Measurements from ENCODE around the gene ERVMER34-1. TPM values are rescaled to one million over a fixed set of nuclear protein-coding genes. Genes with fewer than 3 reads are reported as not detected.
A peak's percentile ranks its signal among the peaks of the same experiment; 100 is the strongest.

The ERVMER34-1 gene
- total RNA-seq, 1 experiment from 2014 or later = 85.6 TPM

DNA sequence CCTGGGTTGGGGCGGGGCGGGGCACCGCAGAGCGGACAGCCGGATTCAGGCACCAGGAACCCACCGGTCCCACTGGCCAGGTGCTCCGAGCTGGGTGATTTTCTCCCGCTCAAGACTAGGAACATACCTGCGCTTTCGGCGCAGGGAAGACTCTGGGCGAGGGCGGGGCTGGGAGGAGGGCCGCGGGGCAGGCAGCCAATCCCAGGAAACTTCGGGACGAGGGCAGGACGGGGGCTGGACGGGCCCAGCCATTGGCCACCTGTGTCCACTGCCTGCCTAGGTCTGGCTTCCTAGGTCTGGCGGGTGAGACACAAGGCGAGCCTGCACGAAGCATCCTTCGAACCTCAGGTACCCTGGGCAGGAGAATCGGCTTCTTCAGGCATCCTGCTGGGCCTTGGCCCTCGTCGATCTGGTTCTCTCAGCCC is 274 bp upstream of the ERVMER34-1 start:
- TF ChIP-seq, protein P1, sequence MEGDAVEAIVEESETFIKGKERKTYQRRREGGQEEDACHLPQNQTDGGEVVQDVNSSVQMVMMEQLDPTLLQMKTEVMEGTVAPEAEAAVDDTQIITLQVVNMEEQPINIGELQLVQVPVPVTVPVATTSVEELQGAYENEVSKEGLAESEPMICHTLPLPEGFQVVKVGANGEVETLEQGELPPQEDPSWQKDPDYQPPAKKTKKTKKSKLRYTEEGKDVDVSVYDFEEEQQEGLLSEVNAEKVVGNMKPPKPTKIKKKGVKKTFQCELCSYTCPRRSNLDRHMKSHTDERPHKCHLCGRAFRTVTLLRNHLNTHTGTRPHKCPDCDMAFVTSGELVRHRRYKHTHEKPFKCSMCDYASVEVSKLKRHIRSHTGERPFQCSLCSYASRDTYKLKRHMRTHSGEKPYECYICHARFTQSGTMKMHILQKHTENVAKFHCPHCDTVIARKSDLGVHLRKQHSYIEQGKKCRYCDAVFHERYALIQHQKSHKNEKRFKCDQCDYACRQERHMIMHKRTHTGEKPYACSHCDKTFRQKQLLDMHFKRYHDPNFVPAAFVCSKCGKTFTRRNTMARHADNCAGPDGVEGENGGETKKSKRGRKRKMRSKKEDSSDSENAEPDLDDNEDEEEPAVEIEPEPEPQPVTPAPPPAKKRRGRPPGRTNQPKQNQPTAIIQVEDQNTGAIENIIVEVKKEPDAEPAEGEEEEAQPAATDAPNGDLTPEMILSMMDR (IDR thresholded peaks at IDR 0.05; ENCODE audit: insufficient read depth in 1 of 2, low read depth in 1 of 2, low read length in 1 of 2, severe bottlenecking in 1 of 2, unreplicated experiment in 1 of 2) = no peak
- no TSS peak for BruUV-seq (replicated peaks)
- no peaks in the 10 kb centered on the region for H3K27me3 ChIP-seq (replicated peaks; ENCODE audit: control insufficient read depth, insufficient read depth, low read length)
- Mint-ChIP-seq H3K27ac (ENCODE audit: unreplicated experiment) (peak overlapping the region; percentile 91), H3K27me3 (ENCODE audit: insufficient read depth, unreplicated experiment) (no peaks in the 10 kb centered on the region), H3K36me3 (ENCODE audit: insufficient read depth, unreplicated experiment) (peaks cover 47% of the 10 kb centered on the region), H3K9me3 (ENCODE audit: unreplicated experiment) (no peaks in the 10 kb centered on the region), H3K4me1 (ENCODE audit: low read depth, unreplicated experiment) (peaks cover 10% of the 10 kb centered on the region), H3K4me3 (ENCODE audit: unreplicated experiment) (peak overlapping the region; percentile 98)
- ChIA-PET POLR2A (interaction anchor here (0.6 to 1.1 kb wide), 7 partner anchors 29 to 1311 kb away, joined by 3 to 13 read pairs (median 6); no protein-coding TSS in a partner anchor), CTCF (interaction anchor here (0.6 to 1.0 kb wide), 4 partner anchors 15 to 1546 kb away, joined by 3 to 6 read pairs (median 4); no protein-coding TSS in a partner anchor)
- H3K4me1 ChIP-seq = peaks cover 8% of the 10 kb centered on the region; the same call in 1 of the 2 replicates
- intact Hi-C loops (cut with micrococcal nuclease; ENCODE audit: unreplicated experiment) = loop anchor here (5.0 kb wide), 2 partner anchors 111 to 231 kb away; partner anchors contain the start of gene RASL11B
- peaks cover 1% of the 10 kb centered on the region; the same call in 1 of the 2 replicates for H3K36me3 ChIP-seq (ENCODE audit: control insufficient read depth, insufficient read depth, low read length)
- DNase-seq = peak; percentile 94 to 95
- peak overlapping the region; percentile 77 for H3K4me3 ChIP-seq (ENCODE audit: low read depth, low read length)
- H3K9me3 ChIP-seq = no peaks in the 10 kb centered on the region

DNA sequence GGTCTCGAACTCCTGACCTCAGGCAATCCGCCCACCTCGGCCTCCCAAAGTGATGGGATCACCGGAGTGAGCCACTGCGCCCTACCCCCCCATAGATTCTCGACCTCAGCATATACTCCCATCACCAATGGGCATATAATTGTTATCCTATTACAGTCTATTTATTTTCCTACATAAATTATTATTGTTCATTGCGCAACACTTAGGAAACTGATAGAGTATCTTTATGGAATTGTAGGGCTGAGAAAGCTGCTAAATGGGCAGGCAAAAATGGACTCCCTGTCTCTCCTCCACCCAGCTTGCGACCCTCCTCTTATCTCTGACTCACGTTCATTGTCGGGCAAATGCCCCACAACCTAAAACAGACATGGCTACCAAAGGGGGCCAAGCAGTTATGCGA is 1.0 kb downstream of the ERVMER34-1 start:
- Mint-ChIP-seq H3K9me3 (ENCODE audit: unreplicated experiment) (no peaks in the 10 kb centered on the region), H3K4me1 (ENCODE audit: low read depth, unreplicated experiment) (peaks cover 10% of the 10 kb centered on the region), H3K27ac (ENCODE audit: unreplicated experiment) (peak overlapping the region; percentile 91), H3K4me3 (ENCODE audit: unreplicated experiment) (peak overlapping the region; percentile 98), H3K36me3 (ENCODE audit: insufficient read depth, unreplicated experiment) (peaks cover 60% of the 10 kb centered on the region), H3K27me3 (ENCODE audit: insufficient read depth, unreplicated experiment) (no peaks in the 10 kb centered on the region)
- no TSS peak for BruUV-seq (replicated peaks)
- DNase-seq = no peak
- intact Hi-C loops (cut with micrococcal nuclease; ENCODE audit: unreplicated experiment) = loop anchor here (5.0 kb wide), 2 partner anchors 112 to 232 kb away; partner anchors contain the start of gene RASL11B
- ChIA-PET CTCF (no interaction called here), POLR2A (no interaction called here)
- peak overlapping the region; percentile 77 for H3K4me3 ChIP-seq (ENCODE audit: low read depth, low read length)
- H3K9me3 ChIP-seq = no peaks in the 10 kb centered on the region
- TF ChIP-seq, protein P1 (IDR thresholded peaks at IDR 0.05; ENCODE audit: insufficient read depth in 1 of 2, low read depth in 1 of 2, low read length in 1 of 2, severe bottlenecking in 1 of 2, unreplicated experiment in 1 of 2) = no peak
- H3K36me3 ChIP-seq (ENCODE audit: control insufficient read depth, insufficient read depth, low read length) = peaks cover 5% of the 10 kb centered on the region
- H3K27me3 ChIP-seq (replicated peaks; ENCODE audit: control insufficient read depth, insufficient read depth, low read length) = no peaks in the 10 kb centered on the region
- peaks cover 10% of the 10 kb centered on the region; the same call in 1 of the 2 replicates for H3K4me1 ChIP-seq

DNA sequence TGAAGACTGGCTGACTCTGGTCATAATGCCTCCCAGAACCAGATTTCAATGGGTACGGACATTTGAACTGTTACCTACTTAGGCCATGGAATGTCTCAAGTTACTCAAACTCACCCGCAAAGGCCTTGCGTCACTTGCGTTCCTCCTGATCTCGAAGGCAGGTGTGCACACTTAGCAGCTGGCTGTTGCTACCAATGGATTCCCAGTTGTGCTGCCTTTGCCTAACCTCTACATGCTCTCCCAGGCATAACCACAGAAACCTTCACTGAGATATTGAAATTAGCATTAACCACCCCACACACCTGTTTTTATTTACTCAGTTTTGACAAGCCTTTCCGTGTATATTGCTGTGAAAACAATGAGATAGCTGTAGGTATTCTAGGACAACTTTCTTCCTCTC is 2.8 kb downstream of the ERVMER34-1 start:
- peak in 1 of 2 experiments; percentile 16 for DNase-seq
- no peak overlapping the region for H3K27ac Mint-ChIP-seq (ENCODE audit: unreplicated experiment)
- TF ChIP-seq, protein P1 (IDR thresholded peaks at IDR 0.05; ENCODE audit: insufficient read depth in 1 of 2, low read depth in 1 of 2, low read length in 1 of 2, severe bottlenecking in 1 of 2, unreplicated experiment in 1 of 2) = no peak
- peaks cover 78% of the 10 kb centered on the region for H3K36me3 Mint-ChIP-seq (ENCODE audit: insufficient read depth, unreplicated experiment)
- H3K9me3 Mint-ChIP-seq (ENCODE audit: unreplicated experiment) = no peaks in the 10 kb centered on the region
- H3K4me3 Mint-ChIP-seq (ENCODE audit: unreplicated experiment) = no peak overlapping the region
- H3K36me3 ChIP-seq (ENCODE audit: control insufficient read depth, insufficient read depth, low read length) = peaks cover 9% of the 10 kb centered on the region
- peaks cover 21% of the 10 kb centered on the region for H3K4me1 Mint-ChIP-seq (ENCODE audit: low read depth, unreplicated experiment)
- H3K27me3 ChIP-seq (replicated peaks; ENCODE audit: control insufficient read depth, insufficient read depth, low read length) = no peaks in the 10 kb centered on the region
- BruUV-seq (replicated peaks) = no TSS peak
- no peak overlapping the region for H3K4me3 ChIP-seq (ENCODE audit: low read depth, low read length)
- H3K27me3 Mint-ChIP-seq (ENCODE audit: insufficient read depth, unreplicated experiment) = no peaks in the 10 kb centered on the region
- peaks cover 25% of the 10 kb centered on the region for H3K4me1 ChIP-seq
- ChIA-PET POLR2A (interaction anchor here (0.6 kb wide), 1 partner anchor 26 kb away, joined by 4 read pairs; no protein-coding TSS in a partner anchor), CTCF (no interaction called here)
- peaks cover 7% of the 10 kb centered on the region; the same call in 1 of the 2 replicates for H3K9me3 ChIP-seq
- intact Hi-C loops (cut with micrococcal nuclease; ENCODE audit: unreplicated experiment) = no loop called here
